ENCODE data around the gene EFHD2.
"Not testable (repeated sequence)": the region's sequence is repeated elsewhere in the genome, so short reads cannot be mapped to it uniquely, and the experiment has no call there.

EFHD2 gene

DNA sequence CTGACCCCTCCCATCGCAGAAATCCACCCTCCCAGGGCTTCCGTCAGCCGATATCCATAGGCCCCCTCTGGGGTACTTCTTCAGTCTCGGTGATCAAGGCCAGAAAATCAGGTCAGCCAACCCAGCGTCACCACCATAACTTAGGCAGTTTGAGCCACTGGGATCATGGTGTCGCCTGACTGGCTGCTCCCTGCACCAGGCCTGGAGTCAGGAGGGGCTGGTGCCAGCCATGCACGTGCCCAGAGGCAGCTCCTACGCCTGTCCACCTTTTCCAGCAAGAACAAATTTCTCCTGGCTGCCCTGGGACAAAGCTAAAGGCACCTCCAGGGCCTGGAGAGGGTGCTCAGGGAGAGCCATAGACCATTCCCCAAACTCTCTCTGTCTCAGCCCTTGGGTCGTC is 23.8 kb downstream of the EFHD2 start:
- DNase-seq = no peak

DNA sequence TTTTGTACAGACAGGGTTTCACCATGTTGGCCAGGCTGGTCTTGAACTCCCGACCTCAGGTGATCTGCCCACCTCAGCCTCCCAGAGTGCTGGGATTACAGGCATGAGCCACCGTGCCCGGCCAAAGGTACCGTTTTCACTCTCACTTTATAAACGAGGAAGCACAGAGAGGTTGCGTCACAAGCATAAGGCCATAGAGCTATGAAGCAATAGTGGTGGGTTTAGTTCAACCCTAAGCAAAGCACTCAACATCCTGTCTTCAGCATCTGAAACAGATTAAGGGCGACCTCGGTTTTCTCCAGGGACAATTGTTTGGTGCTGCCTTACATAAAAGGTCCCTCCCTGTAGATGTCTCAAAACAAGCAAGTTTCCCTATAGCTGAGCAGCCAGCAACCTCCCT is 25.1 kb downstream of the EFHD2 start:
- DNase-seq = not testable (repeated sequence)

DNA sequence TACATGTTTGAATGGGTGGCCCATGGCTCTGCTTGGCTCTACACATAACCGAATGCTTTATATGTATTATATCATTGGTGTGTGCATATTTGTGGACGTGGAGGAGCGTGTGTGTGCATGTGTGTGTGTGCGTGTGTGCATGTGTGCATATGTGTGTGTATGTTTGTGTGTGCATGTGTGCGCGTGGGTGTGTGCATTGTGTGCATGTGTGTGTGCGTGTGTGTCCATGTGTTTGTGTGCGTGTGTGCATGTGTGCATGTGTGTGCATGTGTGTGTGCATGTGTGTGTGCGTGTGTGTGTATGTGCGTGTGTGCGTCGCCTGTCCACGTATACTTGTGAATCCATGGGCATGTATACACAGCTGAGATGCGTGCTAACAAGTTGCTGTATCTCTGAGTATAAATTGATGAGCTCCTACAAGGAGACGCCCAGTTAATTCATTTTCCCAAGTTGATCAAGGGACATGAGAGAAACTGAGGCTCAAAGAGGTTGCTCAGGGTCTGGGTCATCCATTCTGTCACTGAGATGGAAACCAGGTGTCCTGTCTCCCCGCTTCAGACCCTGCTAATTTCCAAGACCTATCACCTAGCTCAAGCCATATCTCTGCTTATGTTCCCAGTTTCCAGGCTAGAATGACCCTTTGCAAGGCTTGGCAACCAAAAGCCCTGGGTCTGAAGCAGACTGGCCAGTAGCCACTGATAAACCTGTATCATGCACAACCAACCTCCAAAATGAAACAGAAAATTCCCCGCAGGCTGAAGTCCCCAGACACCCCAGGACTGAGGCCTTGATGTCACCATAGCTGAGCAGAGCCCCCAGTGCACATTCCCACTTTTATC is 25.8 kb downstream of the EFHD2 start:
- no peak for DNase-seq

DNA sequence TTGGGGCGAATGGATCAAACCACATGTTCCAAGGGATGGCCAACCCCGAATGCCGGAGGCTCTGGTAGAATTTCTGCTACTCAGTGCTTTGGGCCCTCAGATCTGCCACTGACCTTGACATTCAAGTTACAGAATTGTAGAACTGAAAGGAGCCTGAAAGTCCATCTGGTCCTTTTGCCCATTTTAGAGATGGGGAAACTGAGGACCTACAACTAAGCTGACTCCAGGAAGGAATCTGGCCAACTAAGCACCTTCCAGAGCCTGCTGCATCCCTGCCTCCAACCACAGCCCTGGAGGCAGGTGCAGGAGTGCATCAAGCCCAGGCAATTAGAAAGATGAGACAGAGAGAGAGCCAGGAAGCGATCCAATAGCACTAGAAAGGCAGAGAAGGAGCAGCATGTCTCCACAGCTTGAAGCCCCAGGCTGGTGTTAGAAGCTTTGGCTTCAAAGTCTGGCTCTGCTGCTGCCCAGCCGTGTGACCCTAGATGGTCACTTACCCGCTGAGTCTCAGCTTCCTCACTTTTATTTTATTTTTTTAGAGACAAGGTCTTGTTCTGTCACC is 27.3 kb downstream of the EFHD2 start:
- DNase-seq = no peak

DNA sequence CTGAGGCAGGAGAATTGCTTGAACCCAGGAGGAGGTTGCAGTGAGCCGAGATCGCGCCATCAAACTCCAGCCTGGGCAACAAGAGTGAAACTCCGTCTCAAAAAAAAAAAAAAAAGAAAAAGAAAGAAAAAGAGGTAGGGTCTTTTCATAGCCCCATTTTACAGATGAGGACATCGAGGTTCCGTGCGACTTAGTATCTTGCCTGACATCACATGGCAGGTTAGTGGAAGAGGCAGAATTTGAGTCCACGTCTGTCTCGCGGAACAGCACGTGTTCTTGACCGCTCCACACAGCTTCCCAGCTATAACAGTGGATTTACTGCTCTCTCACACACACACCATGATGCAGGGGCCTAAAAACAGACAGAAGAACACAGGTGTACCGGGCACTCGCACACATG is 29.6 kb downstream of the EFHD2 start:
- no peak for DNase-seq

DNA sequence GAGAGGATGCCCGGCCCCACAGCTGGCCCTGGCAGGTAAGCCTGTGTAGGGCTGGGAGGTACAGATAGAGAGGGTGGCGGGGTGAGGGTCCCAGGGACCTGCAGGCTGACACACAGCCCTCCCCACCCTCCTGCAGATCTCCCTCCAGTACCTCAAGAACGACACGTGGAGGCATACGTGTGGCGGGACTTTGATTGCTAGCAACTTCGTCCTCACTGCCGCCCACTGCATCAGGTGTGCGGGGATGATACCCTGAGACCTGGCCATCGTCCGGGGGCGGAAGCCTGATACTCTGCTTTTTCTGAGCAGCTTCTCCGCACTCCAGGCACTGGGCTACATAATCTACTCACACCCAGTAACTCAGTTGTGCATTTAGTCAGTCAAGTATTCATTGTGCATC is 30.7 kb downstream of the EFHD2 start:
- no peak for DNase-seq

DNA sequence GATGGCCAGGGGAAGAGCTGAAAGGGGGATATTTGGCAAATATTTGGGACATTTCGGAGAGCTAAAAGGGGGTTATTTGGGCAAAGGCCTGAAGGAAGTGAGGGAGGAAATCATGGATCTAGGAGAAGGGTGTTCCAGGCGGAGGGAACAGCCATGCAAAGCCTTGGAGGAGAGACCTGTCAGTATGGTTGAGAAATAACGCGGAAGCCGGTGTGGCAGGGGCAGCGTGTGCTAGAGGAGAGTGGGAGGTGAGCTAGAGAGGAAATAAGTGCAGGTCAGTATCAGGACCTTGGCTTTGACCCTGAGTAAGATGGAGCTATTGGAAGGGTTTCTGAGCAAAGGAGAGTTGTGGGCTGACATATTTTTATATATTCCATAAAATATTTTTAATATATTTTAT is 31.6 kb downstream of the EFHD2 start:
- DNase-seq = no peak

DNA sequence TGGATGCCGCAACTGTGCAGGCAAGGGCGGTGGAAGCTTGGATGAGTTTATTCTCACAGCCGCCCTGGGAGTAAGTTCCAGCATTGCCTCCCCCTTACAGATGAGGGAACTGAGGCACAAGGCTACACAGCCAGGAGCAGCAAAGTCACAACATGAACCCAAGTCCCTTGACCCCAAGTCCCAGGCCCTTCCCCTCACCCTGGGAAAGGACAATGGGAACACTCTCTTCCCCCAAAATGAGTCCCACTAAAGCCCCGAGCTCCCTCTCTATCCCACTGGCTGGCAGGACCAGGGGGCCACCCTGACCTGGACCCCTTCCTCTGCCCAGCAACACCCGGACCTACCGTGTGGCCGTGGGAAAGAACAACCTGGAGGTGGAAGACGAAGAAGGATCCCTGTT is 32.4 kb downstream of the EFHD2 start:
- no peak for DNase-seq

DNA sequence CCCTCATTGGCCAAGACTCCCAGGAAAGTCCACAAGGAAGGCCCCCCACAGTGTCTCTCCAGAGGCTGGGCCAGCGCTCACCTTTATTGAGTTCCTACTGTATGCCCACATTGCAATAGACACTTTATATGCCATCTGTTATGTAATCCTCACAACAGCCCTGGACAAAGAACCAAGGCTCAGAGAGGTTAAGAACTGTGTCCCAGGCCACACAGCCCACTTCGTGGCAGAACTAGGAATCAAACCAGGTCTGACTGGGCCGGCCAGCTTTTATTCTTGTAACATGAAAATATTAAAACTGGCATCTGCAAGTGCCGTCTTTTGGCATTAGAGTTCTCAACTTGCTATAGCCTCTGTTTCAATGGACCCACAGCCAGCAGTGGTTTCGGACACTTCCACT is 33.1 kb downstream of the EFHD2 start:
- DNase-seq = no peak

DNA sequence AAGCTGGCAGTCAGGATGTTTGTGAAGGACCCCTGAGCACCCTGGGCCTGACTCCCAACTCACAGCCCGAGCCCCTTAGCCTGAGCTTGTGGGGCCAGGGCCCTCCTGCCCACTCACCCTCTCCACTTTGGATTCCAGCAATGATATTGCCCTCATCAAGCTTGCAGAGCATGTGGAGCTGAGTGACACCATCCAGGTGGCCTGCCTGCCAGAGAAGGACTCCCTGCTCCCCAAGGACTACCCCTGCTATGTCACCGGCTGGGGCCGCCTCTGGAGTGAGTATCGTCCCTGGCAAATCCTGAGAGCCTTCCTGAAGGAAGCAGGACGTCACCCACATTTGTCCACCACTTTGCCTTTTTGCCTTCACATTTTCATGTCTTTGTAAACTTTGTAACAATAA is 33.6 kb downstream of the EFHD2 start:
- DNase-seq = no peak

DNA sequence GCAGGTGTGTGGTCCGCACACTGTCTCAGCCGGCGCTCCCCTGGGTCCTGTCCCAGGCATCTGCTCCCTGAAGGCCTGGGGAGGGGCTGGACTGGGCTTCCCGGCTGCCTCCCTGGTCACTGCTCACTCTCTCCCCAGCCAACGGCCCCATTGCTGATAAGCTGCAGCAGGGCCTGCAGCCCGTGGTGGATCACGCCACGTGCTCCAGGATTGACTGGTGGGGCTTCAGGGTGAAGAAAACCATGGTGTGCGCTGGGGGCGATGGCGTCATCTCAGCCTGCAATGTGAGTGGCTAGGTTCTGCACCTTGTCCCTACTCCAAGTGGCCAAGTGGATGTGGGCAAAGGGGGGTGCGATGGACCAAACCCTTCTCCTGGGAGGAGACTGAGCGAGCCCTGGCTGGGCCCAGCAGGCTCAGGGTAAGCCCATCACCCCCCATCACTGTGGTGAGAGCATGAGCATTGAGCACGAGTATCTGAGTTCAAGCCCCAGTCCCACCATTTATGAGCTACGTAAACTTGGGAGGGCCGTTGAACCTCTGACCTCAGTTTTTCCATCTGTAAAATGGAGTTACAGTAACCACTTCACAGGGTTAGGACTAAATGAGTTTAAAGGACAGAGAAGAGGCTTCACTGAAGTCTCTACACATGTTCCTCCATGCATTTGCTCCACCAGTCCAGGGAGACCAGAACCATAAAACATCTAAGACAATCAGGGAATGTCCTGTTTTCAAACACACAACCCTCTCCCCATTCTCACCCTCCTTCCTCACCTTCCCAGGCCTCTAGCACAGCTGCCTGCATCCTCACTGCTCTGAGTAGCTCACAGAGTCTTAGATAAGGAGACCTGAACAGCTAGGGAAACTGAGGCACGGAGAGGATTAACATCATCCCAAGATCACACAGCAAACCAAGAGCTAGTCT is 35.0 kb downstream of the EFHD2 start:
- DNase-seq = no peak

DNA sequence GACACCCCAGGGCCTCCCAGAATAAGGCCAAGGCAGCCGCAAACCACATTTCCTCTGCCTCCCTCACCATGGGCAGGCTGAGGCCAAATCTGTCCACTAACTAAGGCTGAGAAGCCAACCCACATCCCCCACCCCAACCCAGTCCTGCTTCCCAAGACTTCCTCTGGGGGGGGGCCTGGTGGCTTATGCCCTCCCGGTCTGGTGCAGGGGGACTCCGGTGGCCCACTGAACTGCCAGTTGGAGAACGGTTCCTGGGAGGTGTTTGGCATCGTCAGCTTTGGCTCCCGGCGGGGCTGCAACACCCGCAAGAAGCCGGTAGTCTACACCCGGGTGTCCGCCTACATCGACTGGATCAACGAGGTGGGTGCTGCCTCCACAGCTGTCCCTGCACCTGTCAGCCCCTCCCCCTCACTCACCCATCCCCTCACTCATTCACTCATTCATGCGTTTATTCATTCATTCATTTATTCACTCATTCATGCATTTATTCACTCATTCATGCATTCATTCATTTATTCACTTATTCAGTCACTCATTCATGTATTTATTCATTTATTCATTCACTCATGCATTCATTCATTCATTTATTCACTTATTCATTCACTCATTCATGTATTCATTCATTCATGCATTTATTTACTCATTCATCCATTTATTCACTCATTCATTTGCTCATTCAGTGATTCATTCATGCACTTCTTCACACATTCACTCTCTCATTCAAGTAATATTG is 35.9 kb downstream of the EFHD2 start:
- DNase-seq = no peak

DNA sequence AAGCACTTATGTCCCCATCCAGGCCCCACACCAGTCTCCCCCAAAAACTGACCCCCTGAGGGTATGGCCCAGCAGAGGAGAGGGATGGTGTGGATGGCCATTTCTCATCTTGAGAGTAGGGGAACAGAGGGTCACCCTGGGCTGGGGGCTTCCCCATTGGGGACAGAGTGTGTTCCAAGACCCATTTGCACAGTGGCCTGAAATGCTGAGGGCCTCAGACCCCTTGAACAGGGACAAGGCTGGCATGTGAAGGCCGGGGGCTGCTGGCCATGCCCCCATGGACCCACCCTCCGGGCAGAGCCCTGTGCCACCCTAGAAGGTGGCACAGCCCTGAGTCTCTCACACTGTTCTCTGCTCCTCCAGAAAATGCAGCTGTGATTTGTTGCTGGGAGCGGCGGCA is 36.5 kb downstream of the EFHD2 start:
- no peak for DNase-seq

DNA sequence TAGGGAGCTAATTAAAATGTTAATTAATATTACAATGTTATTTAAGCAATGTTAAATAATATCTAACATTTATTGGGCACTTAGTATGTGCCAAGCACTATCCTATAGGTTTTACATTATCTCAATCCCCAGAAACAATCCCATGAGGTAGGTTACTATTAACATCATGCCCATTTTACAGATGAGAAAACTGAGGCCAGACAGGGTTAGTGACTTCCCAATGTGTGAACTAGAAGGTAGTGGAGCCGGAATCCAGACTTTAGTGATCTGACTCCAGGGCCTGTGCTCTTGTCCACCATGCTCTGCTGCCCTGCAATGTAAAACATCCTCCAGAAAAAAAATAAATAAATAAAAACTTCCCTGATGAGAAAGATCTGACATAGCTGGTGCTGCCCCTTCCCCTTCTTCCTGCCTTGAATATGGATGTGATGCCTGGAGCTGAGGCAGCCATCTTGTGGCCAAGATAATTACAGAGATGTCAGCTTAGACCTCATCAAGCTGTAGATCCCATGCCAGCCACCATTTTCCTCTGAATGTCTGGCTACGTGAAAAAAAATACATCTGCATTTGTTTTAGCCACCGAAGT is 39.3 kb downstream of the EFHD2 start:
- no peak for DNase-seq

DNA sequence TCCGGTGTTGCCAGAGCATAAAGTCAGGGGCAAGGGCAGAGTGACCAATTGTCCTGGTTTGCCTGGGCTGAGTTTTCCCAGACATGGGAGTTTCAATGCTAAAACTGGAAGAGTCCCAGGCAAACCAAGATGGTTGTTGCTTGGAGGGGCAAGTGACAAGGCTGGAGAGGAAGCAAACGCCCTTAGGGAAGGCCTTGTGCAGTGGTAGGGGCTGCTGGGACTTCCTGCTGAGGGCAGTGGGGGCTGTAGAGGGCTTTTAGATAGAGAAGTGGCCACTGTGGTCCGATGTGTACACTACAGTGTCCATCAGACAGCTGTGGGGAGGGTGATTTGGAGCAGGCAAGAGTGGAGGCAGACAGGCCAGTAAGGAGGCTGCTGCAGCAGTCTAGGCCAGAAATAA is 39.9 kb downstream of the EFHD2 start:
- DNase-seq = no peak

DNA sequence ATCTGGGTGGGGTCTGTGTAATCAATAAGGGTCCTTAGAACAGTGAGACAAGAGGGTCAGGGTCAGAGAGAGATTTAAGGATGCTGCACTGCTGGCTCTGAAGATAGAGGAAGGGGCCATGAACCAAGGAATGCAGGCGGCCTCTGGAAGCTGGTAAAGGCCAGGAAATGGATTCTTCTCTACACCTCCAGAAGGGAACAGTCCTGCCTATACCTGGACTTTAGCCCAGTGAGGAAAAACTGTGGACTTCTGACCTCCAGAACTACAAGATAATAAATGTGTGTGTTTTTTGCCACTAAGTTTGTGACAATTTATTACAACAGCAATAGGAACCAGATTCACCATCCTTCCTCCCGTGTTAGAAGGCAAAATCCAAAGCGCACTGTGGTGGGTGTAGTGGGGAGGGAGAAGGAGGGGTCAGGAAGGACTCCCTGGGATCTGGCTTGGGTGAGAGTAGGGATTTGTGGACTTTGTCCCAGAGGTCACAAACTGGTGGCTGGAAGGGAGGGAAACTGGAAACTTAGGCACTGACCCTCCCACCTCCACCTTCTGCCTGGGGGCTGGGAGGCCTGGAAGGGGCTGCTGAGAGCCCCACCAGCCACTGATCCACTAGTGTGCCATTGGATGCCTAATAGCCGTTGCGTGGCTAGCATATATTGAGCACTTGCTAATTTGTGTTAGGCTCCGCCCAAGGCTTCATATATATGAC is 41.5 kb downstream of the EFHD2 start:
- no peak for DNase-seq

DNA sequence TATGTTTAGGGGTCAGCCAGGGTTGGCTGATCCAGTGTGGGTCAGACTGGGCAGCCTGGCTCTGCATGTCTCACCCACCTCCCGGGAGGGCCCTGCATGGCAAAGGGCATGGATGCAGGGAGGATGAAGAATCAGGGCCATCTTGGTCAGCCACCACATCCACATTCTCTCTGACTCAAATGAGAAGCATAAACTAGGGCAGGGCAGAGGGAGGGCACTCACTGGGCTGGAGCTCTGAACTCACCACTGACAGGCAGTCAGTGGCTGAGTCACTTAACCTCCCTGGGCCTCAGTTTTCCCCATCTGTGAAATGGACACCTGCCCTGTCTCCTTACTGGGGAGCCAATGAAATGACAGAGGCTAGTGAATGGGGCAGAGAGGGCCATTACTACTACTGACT is 42.5 kb downstream of the EFHD2 start:
- no peak for DNase-seq

DNA sequence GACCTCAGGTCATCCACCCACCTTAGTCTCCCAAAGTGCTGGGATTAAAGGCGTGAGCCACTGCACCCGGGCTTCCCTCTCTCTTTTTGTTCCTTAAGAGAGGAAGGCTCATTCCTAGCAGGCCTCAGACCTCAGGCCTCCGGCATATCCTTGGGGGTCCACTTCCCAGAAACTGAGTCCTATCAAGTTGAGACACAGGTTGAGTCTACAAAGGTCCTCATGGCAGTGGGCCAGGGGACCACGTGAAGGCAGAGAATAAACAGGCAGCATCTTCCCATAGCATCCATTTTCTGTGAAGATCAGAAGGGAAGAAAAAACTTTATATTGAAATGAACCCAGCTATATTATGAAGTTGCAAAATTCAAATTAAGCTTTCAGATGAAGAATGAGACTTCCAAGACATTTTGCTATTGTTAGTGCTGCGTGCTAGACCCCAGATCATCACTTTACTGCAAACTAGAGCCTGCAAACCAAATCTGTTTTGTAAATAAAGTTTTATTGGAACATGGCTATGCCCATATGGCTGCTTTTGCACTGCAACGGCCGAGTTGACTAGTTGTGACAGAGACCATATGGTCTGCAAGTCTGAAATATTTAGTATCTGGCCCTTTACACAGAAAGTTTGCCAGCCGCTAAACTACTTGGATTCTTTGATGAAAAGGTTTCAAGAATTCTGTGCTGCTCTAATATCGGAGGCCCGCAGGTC is 43.3 kb downstream of the EFHD2 start:
- DNase-seq = no peak

DNA sequence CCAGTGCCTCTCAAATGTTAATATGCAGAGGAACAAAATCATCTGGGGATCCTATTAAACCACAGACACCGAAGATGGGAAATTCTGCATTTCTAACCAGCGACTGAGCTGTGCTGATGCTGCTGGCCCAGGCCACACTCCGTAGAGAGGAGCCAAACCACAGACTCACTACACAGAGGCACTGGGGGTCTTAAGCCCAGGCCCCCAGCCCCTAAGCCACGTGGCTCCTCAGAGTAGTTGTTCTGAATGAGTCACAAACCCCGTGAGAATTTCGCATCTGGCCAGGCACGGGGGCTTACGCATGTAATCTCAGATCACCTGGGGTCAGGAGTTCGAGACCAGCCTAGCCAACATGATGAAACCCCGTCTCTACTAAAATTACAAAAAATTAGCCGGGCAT is 44.0 kb downstream of the EFHD2 start:
- DNase-seq = no peak

DNA sequence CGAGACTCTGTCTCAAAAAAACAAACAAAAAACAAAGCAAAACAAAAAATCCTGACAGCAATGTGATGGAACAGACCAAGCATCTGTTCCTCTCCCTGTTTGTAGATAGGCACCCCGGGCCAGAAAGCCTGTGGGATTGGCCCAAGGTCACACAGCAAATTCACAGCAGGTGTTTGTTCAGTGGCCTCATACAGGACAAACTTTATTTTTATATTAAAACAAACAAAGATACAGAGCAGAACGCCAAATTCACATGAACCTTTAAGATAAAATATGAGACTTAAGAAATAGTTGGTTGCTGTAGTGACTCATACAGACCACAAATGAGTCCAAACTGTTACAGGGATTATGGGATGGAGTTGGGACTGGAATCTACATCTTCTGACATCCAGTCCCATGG is 44.6 kb downstream of the EFHD2 start:
- no peak for DNase-seq

DNA sequence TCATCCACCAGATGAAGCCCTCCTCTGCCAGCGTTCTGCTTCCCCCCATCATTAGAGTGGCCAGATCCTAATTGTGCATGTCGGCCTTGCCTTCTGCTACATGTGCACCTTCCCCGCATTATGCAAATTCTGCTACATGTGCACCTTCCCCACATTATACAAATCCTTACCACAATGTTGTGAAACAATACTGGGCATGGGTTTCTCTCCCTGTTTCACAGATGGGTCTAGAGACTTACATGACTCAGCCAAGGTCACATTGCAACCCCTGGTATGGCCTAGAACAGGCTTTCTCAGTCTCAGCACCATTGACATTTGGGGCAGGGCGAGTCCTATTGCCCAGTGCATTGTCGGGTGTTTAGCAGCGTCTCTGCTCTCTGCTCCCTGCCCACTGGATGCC is 45.8 kb downstream of the EFHD2 start:
- no peak for DNase-seq
